Activated CD4-positive, alpha-beta T cell treated with anti-CD3 and anti-CD28 coated beads, Interleukin-2, amount 50 U/mL, for 24 hours (primary cell): ENCODE data around the gene HSPA12B.
A peak's percentile ranks its signal among the peaks of the same experiment; 100 is the strongest.

Source experiments
- DNase-seq, 2 donors: peaks; one replicate each; pipeline ENCODE4 v3.0.0-alpha.2; 2020; ENCODE audit warnings: low read depth in 1 of 2, low spot score in 1 of 2

Gene HSPA12B

DNA sequence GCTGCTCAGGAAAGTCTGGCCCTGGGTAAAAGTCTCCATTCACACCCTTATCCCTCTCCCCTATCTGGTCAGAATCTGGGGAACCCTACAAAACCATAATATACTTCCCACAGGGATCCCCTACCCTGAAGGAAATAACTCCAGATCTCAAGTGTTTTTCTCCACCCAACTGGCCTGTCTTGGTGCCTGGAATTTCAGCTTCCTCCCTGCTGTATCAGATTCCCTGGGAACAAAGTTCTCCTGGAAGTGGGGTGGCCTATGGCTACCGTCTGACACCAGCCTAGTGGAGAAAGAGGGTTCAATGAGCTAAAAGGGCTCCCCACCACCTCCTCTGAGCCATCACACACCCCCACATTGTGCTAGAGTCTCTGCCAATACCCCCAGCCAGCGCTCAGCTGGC is 15.0 kb downstream of the HSPA12B start:
- no peak for DNase-seq

DNA sequence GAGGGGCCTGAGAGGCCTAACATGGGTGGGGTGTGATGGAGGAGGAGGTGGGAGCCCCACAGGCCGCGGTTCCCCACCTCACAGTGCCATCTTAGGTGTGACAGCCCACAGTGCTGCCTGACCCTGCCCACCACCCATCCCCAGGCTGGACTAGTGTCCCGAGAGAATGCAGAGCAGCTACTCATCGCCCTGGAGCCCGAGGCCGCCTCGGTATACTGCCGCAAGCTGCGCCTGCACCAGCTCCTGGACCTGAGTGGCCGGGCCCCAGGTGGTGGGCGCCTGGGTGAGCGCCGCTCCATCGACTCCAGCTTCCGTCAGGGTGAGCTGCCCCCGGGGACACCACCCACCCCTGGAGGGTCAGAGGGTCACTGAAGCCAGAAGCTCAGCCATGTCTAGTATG is 15.6 kb downstream of the HSPA12B start:
- DNase-seq = no peak

DNA sequence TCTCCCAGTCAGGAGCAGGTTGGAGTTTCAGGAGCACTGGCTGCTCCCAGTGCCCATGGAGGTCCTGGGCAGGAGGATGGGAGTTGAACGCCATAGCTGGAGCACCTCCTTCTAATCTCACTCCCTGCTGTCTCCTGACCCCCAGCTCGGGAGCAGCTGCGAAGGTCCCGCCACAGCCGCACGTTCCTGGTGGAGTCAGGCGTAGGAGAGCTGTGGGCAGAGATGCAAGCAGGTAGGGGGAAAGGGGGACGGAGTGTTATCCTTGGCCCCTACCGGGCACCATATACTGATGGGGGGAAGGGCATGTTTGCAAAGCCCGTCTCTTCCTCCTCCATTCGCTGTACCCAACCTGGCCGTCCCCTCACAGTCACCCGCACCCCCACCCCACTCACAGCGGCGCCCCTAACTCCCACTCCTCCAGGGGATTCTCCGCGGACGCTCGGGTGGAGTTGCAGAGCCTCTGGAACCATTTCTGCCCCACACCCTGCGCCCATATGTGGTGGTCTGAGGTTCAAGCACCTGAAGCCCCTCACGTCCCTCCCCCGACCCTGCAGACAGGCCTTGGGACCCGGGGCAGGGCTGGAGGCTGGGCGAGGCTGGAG is 16.7 kb downstream of the HSPA12B start:
- DNase-seq = no peak

DNA sequence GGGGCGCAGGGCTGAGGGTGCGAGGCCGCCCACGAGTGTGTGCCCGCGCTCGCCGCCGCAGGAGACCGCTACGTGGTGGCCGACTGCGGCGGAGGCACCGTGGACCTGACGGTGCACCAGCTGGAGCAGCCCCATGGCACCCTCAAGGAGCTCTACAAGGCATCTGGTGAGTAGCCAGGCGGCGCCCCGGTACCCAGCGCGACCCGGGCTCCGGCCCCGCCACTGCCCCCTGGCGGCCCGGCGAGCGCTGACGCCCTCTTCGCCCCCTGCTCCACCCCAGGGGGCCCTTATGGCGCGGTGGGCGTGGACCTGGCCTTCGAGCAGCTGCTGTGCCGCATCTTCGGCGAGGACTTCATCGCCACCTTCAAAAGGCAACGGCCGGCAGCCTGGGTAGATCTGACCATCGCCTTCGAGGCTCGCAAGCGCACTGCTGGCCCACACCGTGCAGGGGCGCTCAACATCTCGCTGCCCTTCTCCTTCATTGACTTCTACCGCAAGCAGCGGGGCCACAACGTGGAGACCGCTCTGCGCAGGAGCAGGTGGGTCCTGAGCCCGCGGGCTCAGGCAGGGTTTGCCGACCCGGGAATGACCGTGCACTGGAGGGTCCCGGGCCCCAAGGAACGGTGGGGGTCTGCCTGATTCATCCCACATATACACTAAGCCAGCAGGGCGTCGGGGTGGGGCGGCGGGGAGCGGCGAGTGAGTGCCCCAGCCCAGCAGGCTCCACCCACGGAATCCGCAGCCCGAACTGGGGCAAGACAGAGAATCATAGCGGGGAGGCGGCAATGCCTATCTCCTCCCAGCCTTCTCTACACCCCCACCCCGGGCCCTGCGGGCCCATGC is 17.4 kb downstream of the HSPA12B start:
- no peak for DNase-seq

DNA sequence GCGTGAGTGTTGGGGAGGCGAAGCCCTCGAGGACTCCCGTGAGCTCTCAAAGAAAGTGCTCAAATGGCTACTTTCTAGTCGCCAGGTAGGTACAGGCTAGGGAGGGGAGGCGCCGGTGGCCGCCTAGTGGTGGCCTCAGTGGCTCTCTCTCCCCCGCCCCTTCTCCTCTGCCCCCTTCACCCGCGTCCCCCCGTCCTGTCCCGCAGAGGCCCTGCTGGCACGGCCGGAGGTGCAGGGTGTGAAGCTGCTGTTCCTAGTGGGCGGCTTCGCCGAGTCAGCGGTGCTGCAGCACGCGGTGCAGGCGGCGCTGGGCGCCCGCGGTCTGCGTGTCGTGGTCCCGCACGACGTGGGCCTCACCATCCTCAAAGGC is 18.8 kb downstream of the HSPA12B start:
- no peak for DNase-seq

DNA sequence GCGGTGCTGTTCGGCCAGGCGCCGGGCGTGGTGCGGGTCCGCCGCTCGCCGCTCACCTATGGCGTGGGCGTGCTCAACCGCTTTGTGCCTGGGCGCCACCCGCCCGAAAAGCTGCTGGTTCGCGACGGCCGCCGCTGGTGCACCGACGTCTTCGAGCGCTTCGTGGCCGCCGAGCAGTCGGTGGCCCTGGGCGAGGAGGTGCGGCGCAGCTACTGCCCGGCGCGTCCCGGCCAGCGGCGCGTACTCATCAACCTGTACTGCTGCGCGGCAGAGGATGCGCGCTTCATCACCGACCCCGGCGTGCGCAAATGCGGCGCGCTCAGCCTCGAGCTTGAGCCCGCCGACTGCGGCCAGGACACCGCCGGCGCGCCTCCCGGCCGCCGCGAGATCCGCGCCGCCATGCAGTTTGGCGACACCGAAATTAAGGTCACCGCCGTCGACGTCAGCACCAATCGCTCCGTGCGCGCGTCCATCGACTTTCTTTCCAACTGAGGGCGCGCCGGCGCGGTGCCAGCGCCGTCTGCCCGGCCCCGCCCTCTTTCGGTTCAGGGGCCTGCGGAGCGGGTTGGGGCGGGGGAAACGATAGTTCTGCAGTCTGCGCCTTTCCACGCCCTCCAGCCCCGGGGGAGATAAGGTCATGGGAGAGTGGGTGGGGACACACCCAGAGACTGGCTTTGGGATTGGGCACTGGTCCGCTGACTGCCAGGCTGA is 19.3 kb downstream of the HSPA12B start:
- DNase-seq = peak; percentile 23 to 28

DNA sequence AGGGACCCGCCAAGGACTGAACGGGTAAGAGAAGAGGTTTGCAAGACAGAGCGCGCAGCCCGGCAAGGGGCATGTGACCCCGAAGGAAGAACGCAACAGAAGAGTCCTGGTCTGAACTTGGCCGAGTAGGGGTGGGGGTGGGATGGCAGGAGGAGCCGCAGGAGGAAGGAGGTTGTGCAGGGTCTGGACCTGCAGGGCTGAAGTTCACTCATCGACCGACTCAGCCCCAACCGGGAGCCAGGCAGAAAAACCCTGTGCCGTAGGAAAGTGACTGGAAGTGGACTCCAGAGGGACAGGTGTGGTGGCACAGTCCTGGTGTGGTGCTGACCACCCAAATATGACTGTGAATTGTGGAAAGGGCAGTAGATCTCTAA is 19.9 kb downstream of the HSPA12B start:
- DNase-seq = no peak

DNA sequence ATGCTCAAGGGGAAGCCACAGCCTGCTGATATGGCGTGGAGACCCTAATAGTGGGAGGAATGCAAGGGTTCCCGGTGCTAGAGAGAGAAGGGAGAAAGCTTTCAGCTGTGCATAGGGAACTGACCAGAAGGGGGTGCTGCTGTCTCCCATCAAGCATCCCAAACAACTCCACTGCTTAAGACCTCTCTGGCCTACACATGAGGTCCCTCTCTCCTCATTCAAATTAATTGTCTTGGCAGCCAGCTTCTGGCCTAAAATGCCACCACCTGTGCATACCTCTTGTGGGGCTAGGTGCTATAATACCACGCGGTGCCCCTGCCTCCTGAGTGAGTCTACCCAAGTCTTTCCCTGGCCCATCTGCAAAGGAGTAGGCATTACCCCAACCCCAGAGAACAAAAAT is 20.6 kb downstream of the HSPA12B start:
- peak in 1 of 2 donors; percentile 42 for DNase-seq

DNA sequence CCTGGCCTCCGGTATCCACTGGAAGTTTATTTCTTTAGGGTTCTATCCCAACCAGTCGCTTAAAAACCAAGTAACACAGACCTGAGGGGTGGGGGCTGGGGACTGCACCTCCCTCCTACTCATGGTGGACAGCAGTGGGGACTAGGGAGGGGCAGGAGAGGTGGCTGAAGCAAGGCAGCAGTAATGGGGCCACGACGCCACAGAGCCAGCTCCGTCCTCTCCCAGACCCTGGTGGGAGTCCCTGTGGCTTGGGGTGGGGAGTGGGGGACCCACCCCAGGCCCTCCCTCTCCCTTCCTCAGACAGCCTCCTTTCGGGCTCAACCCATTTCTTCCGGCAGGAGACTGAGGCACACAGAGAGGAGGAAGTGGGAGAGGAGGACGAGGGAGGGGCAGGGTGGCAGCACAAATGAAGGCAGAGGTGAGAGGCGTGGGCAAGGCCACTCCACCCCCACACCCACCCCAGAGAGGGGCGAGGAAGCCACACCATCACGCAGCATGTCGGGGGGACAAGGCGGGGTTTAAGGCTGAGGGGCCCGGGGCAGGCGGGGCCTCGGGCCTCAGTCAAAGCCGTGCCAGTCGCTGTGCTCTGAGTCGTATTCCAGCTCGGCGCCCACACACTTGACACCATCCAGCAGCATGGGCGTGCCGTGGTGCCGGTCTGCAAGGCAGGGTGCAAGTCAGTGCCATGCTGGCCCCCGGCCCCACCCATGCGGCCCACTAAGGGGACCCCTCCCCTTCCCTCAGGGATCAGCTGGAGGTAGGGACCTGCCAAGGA is 21.2 kb downstream of the HSPA12B start:
- DNase-seq = no peak

DNA sequence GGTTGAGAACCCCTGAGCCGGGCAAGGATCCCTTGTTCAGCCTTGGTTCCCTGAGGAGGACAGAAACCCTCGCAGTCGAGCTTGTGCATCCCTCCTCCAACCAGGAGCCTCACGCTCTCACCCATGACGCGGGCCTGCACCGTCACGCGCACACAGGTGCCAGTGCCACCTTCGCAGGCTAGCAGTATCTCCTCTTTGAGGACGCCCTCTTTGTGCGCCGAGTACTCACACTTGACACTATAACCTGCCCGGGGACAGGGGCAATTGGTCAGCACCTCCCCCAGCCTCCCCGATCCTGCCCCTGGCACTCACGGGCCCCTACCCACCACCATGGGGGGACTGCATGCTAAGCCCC is 21.8 kb downstream of the HSPA12B start:
- DNase-seq = no peak

DNA sequence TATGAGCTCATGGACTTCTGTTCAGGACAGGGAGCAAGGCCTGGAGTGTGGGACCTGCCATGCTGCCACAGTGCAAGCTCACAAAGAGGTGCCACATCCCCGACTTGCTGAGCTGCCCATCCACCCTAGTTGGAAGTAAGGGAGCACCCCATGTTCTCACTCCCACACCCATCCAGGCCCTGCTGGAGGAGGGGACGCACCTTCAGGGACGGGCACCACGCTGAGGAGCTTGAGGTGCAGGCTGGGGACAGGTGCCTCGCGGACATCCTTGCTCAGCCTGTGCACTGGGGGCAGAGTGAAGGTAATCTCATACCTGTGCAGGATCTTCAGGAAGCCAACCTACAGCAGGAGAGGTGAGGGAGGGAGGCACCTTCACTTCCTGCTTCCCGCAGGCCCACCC is 22.8 kb downstream of the HSPA12B start:
- DNase-seq = no peak

DNA sequence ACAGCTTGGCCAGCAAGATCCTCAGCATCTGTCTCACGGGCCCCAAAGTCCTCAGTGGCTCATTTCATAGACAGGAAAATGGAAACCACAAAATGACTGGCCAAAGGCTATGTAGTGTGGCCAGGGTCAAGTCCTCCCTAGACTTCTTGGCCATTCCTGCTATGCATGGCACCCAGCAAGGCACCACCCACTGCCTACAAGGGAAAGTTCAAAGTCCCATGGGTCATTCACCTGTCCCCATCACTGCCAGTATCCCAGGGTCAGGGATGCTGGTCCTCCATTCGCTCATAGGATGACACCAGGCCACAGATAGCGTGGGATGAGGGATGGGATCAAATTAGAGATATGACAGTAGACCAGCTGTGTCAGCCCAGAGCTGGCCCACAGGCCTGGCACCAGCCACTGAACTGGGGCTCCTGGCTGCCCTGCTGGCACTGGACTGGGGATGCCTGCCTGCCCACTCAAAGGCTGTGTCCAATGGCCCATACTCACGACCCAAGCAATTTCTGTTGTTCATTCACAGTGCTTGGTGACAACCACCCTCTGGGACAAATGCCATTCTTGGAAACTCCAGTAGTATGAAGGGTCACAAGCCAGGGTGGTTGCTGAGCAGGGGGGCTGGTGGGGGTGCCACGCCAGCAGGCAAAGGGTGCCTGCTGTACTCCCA is 23.5 kb downstream of the HSPA12B start:
- DNase-seq = no peak

DNA sequence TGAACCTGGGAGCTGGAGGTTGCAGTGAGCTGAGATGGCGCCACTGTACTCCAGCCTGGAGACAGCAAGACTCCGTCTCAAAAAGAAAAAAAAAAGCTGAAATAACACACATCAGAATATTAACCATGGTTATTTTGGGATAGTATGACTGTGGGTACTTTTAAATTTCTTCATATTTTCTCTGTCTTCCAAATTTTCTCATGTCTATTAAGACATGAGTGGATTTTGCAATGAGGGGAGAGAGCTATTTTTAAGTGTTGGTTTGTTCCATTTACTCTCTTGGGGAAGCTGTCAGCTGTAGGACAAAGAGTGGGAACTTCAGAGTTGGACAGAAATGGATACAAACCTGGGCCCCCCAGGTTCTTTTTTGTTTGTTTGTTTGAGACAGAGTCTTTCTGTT is 24.8 kb downstream of the HSPA12B start:
- DNase-seq = no peak

DNA sequence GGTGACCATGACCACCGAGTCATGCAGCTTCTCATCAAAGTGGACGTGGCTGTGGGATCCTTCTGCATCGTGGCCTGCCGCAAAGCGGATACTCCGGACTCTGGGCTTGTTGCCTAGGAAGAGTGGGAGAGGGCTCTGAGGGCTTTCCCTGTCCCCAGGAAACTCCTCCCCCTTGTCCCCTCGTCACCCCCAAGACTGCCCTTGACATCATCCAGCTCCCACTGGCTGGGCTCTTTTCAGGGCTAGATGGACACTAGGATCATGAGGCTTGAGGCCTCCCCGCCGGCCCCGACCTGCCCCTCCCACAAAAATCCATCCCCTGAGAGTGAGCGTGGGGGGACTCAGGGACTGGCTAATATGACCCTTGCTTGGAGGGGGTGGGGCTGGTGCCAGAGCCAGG is 26.1 kb downstream of the HSPA12B start:
- no peak for DNase-seq

DNA sequence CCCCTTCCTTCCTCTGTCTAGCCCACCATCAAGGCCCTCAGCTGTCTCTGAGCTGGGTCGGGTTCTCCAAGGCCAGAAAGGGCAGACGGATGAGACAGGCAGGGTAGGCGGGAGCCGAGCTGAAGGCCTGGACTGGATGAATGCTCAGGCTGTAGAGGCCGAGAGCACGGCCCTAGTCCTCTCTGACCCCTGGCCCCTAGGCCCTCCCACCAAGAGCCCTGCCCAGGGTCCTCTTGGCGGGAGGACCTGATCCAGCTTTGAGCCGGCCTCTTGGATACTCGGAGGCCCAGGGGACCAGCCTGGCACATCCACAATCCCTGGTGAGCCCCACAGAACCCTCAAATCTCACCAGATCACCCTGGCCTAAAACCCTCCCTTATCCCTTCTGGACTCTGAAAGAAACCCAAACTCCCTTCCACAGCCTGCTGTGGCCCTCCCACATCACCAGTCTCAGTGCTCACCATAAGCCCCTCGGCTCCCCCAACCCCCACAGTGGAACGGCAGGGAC is 26.9 kb downstream of the HSPA12B start:
- no peak for DNase-seq

DNA sequence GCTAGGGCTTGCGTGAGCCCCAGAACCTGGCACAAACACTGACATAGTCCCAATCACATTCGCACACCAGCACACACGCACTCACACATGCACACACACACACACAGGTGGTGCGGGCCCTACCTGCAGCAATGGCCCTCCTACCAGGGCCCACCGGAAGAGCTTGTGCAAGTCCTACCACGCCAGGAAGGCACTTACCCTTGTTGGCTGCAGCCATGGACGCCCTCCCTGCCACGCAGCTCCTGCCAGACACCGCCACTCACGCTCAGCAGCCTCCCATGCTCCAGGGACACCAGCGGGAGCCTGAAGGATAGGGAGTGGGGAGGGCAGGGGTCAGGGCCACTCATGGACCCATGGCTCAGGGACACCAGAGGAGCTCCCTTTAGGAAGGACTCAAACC is 27.4 kb downstream of the HSPA12B start:
- no peak for DNase-seq

DNA sequence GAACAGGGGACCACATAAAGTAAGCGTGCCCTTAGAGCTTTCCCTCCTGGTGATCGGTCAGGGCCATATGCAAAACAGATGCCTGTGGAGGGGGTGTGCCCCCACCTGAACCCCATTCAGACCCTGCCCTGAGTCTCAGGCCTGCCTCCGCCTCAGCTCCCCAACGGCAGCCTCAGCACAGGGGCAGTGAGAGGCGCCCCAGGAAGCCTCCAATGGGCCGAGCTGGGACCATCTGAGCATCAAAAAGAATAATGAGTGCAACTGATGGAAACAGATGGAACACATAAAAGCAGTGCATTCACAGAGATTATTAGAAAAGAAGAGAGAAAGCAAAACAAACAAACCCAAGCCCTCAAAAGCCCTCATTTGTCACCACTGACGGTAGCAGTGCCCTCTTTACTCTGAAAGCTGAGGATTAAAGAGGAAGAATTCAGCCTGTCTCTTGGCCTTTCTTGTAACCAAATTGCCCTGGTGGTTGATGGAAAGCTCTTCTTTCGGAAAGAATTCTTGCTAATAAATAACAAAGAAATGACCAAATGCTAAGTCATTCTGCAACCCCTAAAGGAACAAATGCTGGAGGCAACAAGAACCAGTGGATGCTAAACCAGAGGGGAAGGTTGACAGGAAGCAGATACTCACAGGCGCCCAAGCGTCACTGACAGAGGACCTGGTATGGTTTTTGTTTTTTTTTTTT is 28.3 kb downstream of the HSPA12B start:
- DNase-seq = no peak

DNA sequence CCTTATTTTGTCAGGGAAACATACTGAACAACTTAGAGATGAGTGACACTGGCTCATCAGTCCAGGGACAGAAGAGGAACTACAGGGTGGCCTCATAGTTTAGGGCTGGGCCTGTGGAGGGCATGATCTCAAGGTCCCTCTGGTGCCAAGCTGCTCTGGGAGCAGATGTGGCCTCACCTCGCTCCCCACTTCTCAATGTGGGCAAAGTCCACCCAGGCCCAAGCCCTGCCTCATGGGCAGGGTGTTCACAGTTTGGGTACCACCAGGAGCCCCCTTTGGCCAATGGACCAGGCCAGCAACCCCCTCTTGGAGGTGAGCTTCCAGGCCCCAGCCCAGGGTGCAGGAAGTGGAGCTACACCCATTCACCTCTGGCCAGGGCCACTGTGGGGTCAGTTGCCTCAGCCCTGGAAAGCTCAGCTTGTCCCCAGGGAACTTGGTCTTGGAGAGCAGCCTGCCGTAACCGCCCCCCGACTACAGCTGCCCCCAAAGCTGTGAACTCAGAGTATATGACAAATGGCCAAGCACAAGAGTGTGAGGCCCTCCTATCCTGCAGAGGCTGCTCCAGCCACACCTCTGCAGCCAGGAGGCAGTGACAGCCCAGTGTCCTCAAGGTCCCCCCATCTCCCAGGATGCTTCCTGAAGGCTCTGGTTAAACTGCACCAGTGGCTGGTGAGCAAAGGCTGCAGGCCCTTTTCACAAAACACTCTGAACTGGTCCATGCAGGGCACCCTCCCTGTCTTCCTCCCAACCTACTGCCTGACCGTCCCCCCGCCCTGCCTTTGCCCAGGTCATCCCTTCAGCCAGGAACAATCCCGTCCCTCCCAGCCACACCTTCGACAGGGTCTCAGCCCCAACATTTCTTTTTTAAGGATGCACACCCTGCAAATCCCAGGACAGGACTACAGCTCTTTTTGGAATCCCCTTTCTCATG is 31.5 kb downstream of the HSPA12B start:
- no peak for DNase-seq

DNA sequence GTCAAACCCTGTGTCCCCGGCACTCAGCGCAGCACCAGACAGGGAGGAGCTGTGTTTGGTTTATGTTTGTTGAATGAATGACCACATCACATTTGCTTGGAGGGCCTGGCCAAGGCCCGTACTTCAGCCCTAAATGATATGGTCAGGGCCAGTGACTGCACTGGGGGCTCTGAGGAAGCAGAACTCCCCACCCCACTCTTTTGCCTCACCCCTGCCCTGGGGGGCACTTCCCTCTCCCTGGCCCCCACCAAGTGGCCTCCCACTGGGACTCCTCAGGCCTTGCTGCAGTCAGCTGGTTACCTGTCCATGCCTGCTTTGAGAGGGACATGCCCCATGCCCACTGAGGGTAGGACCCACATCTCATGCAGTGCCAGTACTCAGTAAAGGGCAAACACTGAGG is 32.2 kb downstream of the HSPA12B start:
- no peak for DNase-seq
